SK-N-SH treated with all-trans-retinoic acid at 6 μM for 48 hours (cell line): ENCODE measurements around the gene CYP46A1.

Experiments used
- ATAC-seq: fragments of 200-7000 bp; cut with Tn5 transposase; 3 replicates; pipeline ENCODE4 v1.9.1; 2020; ENCODE audit warnings: mild to moderate bottlenecking, moderate library complexity
- ARNTL ChIP-seq: fragments of 450-650 bp; formaldehyde crosslinking; IDR thresholded peaks from 2 replicates; pipeline ENCODE4 v1.5.0; 2020; ENCODE audit warnings: low read depth, mild to moderate bottlenecking, moderate library complexity, borderline replicate concordance
- BACH2 ChIP-seq: fragments of 250-450 bp; sonication (Bioruptor Pico); IDR thresholded peaks from 2 replicates; pipeline ENCODE4 v1.9.0; 2021; ENCODE audit warnings: mild to moderate bottlenecking, borderline replicate concordance
- CSDC2 ChIP-seq: fragments of 250-450 bp; sonication (Bioruptor Pico); IDR thresholded peaks from 2 replicates; pipeline ENCODE4 v1.5.0; 2020; ENCODE audit warnings: mild to moderate bottlenecking, moderate library complexity
- ESRRG ChIP-seq: fragments of 250-450 bp; sonication (Bioruptor Pico); IDR thresholded peaks from 2 replicates; pipeline ENCODE4 v1.6.1; 2021; ENCODE audit warnings: mild to moderate bottlenecking
- GLIS3 ChIP-seq: fragments of 250-450 bp; sonication (Bioruptor Pico); IDR thresholded peaks from 2 replicates; pipeline ENCODE4 v1.5.0; 2020; ENCODE audit warnings: mild to moderate bottlenecking, moderate library complexity
- ISL1 ChIP-seq: fragments of 250-450 bp; sonication (Bioruptor Pico); IDR thresholded peaks from 2 replicates; pipeline ENCODE4 v2.1.2; 2022; ENCODE audit warnings: mild to moderate bottlenecking, moderate library complexity
- OSR1 ChIP-seq: fragments of 250-450 bp; sonication (Bioruptor Pico); IDR thresholded peaks from 2 replicates; pipeline ENCODE4 v1.8.0; 2022; ENCODE audit warnings: moderate library complexity, mild to moderate bottlenecking, inconsistent platforms
- RARB ChIP-seq: fragments of 250-450 bp; sonication (Bioruptor Pico); IDR thresholded peaks from 2 replicates; pipeline ENCODE4 v1.8.0; 2021; ENCODE audit warnings: mild to moderate bottlenecking, moderate library complexity
- TCF4 ChIP-seq: fragments of 250-450 bp; sonication (Bioruptor Pico); IDR thresholded peaks from 2 replicates; pipeline ENCODE4 v1.8.0; 2021; ENCODE audit warnings: mild to moderate bottlenecking, moderate library complexity, borderline replicate concordance
- TOX ChIP-seq: fragments of 250-450 bp; sonication (Bioruptor Pico); IDR thresholded peaks from 2 replicates; pipeline ENCODE4 v1.8.0; 2021; ENCODE audit warnings: mild to moderate bottlenecking, moderate library complexity, borderline replicate concordance
- ZC3H10 ChIP-seq: fragments of 250-450 bp; sonication (Bioruptor Pico); IDR thresholded peaks from 2 replicates; pipeline ENCODE4 v1.5.1; 2021; ENCODE audit warnings: mild to moderate bottlenecking, moderate library complexity
- ZFP3 ChIP-seq: fragments of 250-450 bp; sonication (Bioruptor Pico); IDR thresholded peaks from 2 replicates; pipeline ENCODE4 v1.5.0; 2020; ENCODE audit warnings: mild to moderate bottlenecking, moderate library complexity
- ZFP30 ChIP-seq: fragments of 450-650 bp; formaldehyde crosslinking; IDR thresholded peaks from 2 replicates; pipeline ENCODE4 v1.5.0; 2022; ENCODE audit warnings: mild to moderate bottlenecking, moderate library complexity
- ZNF565 ChIP-seq: fragments of 450-650 bp; formaldehyde crosslinking; conservative IDR thresholded peaks from 2 replicates; pipeline ENCODE4 v1.5.0; 2020; ENCODE audit warnings: low read depth, mild to moderate bottlenecking, moderate library complexity
- ZNF70 ChIP-seq: fragments of 450-650 bp; formaldehyde crosslinking; IDR thresholded peaks from 2 replicates; pipeline ENCODE4 v1.5.0; 2020; ENCODE audit warnings: mild to moderate bottlenecking, moderate library complexity
- ZNF8 ChIP-seq: fragments of 450-650 bp; formaldehyde crosslinking; IDR thresholded peaks from 2 replicates; pipeline ENCODE4 v1.5.0; 2020; ENCODE audit warnings: mild to moderate bottlenecking, moderate library complexity
- TF ChIP-seq, protein P1 (sequence below): fragments of 250-450 bp; sonication (Bioruptor Pico); IDR thresholded peaks from 2 replicates; pipeline ENCODE4 v1.8.0; 2021; ENCODE audit warnings: low read depth, mild to moderate bottlenecking, moderate library complexity, borderline replicate concordance
- TF ChIP-seq, protein P2 (sequence below): fragments of 250-450 bp; sonication (Bioruptor Pico); IDR thresholded peaks from 2 replicates; pipeline ENCODE4 v1.5.1; 2021; ENCODE audit warnings: mild to moderate bottlenecking, moderate library complexity
- TF ChIP-seq, protein P3 (sequence below): fragments of 250-450 bp; sonication (Bioruptor Pico); IDR thresholded peaks from 2 replicates; pipeline ENCODE4 v1.8.0; 2020; ENCODE audit warnings: mild to moderate bottlenecking, moderate library complexity, borderline replicate concordance
- TF ChIP-seq, protein P4 (sequence below): fragments of 250-450 bp; sonication (Bioruptor Pico); IDR thresholded peaks from 2 replicates; pipeline ENCODE4 v1.5.1; 2020; ENCODE audit warnings: low read depth, mild to moderate bottlenecking, moderate library complexity
- TF ChIP-seq, protein P5 (sequence below): fragments of 250-450 bp; sonication (Bioruptor Pico); IDR thresholded peaks from 2 replicates; pipeline ENCODE4 v1.5.0; 2020; ENCODE audit warnings: mild to moderate bottlenecking, moderate library complexity

CYP46A1 gene

DNA sequence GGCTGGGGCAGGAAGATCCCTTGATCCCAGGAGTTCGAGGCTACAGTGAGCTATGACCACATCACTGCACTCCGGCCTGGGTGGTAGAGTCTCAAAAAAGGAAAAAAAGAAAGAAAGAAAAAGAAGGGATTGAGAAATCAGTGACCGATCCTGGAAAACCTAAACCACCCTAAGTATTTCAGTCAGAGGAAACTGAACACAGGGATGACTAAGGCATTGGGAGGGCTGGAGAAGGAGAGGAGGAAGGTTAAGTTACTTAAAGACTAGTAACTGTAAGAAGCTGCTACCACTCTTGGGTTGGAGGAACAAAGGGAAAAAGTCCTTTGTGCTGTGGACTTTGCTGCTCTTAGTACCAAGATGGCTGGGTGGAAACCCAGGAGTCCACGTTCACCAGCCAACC lies 28.6 kb upstream of the CYP46A1 start:
- no peak for TF ChIP-seq RARB (CRISPR knock-in tag)
- no peak for TF ChIP-seq ZNF8
- TF ChIP-seq BACH2 (CRISPR knock-in tag): no peak
- no peak for TF ChIP-seq ZC3H10 (CRISPR knock-in tag)
- TF ChIP-seq, protein P1, sequence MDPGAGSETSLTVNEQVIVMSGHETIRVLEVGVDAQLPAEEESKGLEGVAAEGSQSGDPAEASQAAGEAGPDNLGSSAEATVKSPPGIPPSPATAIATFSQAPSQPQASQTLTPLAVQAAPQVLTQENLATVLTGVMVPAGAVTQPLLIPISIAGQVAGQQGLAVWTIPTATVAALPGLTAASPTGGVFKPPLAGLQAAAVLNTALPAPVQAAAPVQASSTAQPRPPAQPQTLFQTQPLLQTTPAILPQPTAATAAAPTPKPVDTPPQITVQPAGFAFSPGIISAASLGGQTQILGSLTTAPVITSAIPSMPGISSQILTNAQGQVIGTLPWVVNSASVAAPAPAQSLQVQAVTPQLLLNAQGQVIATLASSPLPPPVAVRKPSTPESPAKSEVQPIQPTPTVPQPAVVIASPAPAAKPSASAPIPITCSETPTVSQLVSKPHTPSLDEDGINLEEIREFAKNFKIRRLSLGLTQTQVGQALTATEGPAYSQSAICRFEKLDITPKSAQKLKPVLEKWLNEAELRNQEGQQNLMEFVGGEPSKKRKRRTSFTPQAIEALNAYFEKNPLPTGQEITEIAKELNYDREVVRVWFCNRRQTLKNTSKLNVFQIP: no peak
- TF ChIP-seq ARNTL (CRISPR knock-in tag): no peak
- TF ChIP-seq ZFP3 (CRISPR knock-in tag): no peak
- TF ChIP-seq, all 23 proteins: peak for 0
- ATAC-seq: no peak

DNA sequence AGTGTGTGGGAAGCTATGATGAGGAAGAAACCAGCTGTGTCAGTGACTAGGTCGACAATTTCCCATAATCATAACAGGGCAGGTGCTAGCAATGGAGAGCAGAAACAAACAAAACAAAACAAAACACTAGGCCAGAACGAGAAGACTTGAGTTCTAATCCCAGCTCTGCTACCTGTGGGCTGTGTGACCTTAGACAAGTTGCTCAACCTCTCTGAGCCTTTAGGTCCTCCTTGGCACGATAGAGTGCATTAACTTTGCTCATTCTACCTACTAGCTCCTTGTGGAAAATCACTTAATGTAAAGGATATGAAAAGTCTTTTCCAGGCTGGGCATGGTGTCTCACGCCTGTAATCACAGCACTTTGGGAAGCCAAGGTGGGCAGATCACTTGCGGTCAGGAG lies 27.9 kb upstream of the CYP46A1 start:
- ATAC-seq: no peak
- TF ChIP-seq OSR1: no peak
- no peak for TF ChIP-seq ZFP30 (CRISPR knock-in tag)
- no peak for TF ChIP-seq TOX (CRISPR knock-in tag)
- no peak for TF ChIP-seq ZNF70 (CRISPR knock-in tag)
- no peak for TF ChIP-seq ESRRG (CRISPR knock-in tag)
- TF ChIP-seq GLIS3 (CRISPR knock-in tag): no peak
- TF ChIP-seq RARB (CRISPR knock-in tag): no peak
- no peak for TF ChIP-seq ZNF565

DNA sequence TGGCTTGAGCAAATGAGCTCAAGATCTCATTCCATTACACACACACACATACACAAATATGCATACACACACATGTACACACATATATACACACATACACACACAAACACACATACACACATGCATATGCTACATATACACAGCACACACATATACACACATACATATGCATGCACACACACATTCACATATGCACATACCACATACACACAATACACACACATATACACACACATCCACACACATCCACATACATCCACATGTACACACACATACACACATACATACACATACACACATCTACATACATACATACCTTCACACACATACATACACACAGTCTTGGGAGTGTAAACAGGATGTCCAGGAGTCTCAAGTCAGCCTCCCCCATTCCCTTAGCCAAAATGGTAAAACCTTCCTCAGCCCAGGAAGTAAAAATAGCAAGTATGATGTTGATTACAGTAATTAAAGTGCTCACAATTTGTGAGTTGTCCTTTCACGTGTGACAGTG lies 26.4 kb upstream of the CYP46A1 start:
- no peak for ATAC-seq
- no peak for TF ChIP-seq ZC3H10 (CRISPR knock-in tag)
- TF ChIP-seq, protein P2, sequence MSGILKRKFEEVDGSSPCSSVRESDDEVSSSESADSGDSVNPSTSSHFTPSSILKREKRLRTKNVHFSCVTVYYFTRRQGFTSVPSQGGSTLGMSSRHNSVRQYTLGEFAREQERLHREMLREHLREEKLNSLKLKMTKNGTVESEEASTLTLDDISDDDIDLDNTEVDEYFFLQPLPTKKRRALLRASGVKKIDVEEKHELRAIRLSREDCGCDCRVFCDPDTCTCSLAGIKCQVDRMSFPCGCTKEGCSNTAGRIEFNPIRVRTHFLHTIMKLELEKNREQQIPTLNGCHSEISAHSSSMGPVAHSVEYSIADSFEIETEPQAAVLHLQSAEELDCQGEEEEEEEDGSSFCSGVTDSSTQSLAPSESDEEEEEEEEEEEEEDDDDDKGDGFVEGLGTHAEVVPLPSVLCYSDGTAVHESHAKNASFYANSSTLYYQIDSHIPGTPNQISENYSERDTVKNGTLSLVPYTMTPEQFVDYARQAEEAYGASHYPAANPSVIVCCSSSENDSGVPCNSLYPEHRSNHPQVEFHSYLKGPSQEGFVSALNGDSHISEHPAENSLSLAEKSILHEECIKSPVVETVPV (CRISPR knock-in tag): no peak
- TF ChIP-seq, protein P3, sequence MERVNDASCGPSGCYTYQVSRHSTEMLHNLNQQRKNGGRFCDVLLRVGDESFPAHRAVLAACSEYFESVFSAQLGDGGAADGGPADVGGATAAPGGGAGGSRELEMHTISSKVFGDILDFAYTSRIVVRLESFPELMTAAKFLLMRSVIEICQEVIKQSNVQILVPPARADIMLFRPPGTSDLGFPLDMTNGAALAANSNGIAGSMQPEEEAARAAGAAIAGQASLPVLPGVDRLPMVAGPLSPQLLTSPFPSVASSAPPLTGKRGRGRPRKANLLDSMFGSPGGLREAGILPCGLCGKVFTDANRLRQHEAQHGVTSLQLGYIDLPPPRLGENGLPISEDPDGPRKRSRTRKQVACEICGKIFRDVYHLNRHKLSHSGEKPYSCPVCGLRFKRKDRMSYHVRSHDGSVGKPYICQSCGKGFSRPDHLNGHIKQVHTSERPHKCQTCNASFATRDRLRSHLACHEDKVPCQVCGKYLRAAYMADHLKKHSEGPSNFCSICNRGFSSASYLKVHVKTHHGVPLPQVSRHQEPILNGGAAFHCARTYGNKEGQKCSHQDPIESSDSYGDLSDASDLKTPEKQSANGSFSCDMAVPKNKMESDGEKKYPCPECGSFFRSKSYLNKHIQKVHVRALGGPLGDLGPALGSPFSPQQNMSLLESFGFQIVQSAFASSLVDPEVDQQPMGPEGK (CRISPR knock-in tag): no peak
- TF ChIP-seq ISL1 (CRISPR knock-in tag): no peak
- TF ChIP-seq, protein P4, sequence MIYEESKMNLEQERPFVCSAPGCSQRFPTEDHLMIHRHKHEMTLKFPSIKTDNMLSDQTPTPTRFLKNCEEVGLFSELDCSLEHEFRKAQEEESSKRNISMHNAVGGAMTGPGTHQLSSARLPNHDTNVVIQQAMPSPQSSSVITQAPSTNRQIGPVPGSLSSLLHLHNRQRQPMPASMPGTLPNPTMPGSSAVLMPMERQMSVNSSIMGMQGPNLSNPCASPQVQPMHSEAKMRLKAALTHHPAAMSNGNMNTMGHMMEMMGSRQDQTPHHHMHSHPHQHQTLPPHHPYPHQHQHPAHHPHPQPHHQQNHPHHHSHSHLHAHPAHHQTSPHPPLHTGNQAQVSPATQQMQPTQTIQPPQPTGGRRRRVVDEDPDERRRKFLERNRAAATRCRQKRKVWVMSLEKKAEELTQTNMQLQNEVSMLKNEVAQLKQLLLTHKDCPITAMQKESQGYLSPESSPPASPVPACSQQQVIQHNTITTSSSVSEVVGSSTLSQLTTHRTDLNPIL (CRISPR knock-in tag): no peak
- TF ChIP-seq ARNTL (CRISPR knock-in tag): no peak
- no peak for TF ChIP-seq TOX (CRISPR knock-in tag)
- no peak for TF ChIP-seq ZNF70 (CRISPR knock-in tag)
- no peak for TF ChIP-seq TCF4 (CRISPR knock-in tag)
- TF ChIP-seq OSR1: no peak
- no peak for TF ChIP-seq ZNF8
- TF ChIP-seq, protein P5, sequence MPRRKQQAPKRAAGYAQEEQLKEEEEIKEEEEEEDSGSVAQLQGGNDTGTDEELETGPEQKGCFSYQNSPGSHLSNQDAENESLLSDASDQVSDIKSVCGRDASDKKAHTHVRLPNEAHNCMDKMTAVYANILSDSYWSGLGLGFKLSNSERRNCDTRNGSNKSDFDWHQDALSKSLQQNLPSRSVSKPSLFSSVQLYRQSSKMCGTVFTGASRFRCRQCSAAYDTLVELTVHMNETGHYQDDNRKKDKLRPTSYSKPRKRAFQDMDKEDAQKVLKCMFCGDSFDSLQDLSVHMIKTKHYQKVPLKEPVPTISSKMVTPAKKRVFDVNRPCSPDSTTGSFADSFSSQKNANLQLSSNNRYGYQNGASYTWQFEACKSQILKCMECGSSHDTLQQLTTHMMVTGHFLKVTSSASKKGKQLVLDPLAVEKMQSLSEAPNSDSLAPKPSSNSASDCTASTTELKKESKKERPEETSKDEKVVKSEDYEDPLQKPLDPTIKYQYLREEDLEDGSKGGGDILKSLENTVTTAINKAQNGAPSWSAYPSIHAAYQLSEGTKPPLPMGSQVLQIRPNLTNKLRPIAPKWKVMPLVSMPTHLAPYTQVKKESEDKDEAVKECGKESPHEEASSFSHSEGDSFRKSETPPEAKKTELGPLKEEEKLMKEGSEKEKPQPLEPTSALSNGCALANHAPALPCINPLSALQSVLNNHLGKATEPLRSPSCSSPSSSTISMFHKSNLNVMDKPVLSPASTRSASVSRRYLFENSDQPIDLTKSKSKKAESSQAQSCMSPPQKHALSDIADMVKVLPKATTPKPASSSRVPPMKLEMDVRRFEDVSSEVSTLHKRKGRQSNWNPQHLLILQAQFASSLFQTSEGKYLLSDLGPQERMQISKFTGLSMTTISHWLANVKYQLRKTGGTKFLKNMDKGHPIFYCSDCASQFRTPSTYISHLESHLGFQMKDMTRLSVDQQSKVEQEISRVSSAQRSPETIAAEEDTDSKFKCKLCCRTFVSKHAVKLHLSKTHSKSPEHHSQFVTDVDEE (CRISPR knock-in tag): no peak
- TF ChIP-seq ZNF565: no peak
- TF ChIP-seq, protein P1: no peak
- TF ChIP-seq CSDC2 (CRISPR knock-in tag): no peak
- TF ChIP-seq ESRRG (CRISPR knock-in tag): no peak
- TF ChIP-seq GLIS3 (CRISPR knock-in tag): no peak
- no peak for TF ChIP-seq ZFP3 (CRISPR knock-in tag)
- no peak for TF ChIP-seq RARB (CRISPR knock-in tag)
- TF ChIP-seq, all 23 proteins: peak for 0
